PC-3 (cell line): ENCODE results near the gene ELK4.

ENCODE experiments used
- CTCF ChIP-seq: fragments of 300-600 bp; sonication (generic); conservative IDR thresholded peaks from 2 replicates; pipeline ENCODE4 v1.5.1; 2017; ENCODE audit warnings: antibody characterized with exemption, low read depth, mild to moderate bottlenecking, low read length
- EZH2 ChIP-seq: fragments of 300-600 bp; sonication (generic); IDR thresholded peaks from one replicate; pipeline ENCODE4 v1.6.1; 2017; ENCODE audit warnings: antibody characterized with exemption, mild to moderate bottlenecking, low read length; ENCODE audit not compliant: unreplicated experiment
- EZH2phosphoT487 ChIP-seq: fragments of 300-600 bp; sonication (generic); IDR thresholded peaks from 2 replicates; pipeline ENCODE4 v1.6.1; 2018; ENCODE audit warnings: mild to moderate bottlenecking, antibody characterized with exemption, low read length, borderline replicate concordance

- TF ChIP-seq CTCF, result no peak
- TF ChIP-seq EZH2, result no peak
- TF ChIP-seq EZH2phosphoT487, result no peak
Measured at GRCh38 chr1:205579711-205580110, 52.1 kb downstream of the ELK4 start.
